ENCODE measurements around the gene PTHLH. TPM values are rescaled to one million over a fixed set of nuclear protein-coding genes. Genes with fewer than 3 reads are reported as not detected.

PTHLH gene
- total and polyA plus RNA-seq, 2 donors (not counting 1 experiment from before 2014, with no cell fraction given) = not detected

GRCh38 chr12:27984275-27984674 lies 11.7 kb upstream of the PTHLH start:
- no peak overlapping the region for H3K4me2 ChIP-seq (replicated peaks; ENCODE audit: low read depth, low read length, poor library complexity, severe bottlenecking)
- no peaks in the 10 kb centered on the region for H3K79me2 ChIP-seq (ENCODE audit: control insufficient read depth, insufficient read depth, low read length)
- Mint-ChIP-seq H3K4me1 (no peaks in the 10 kb centered on the region), H3K4me3 (no peak overlapping the region), H3K27me3 (peaks cover 34% of the 10 kb centered on the region), H3K9me3 (ENCODE audit: insufficient read depth) (no peaks in the 10 kb centered on the region), H3K27ac (no peak overlapping the region)
- H3K27ac ChIP-seq (ENCODE audit: low read length in 2 of 2) = no peak overlapping the region
- ChIA-PET CTCF (no interaction called here), POLR2A (no interaction called here)
- H3K27me3 ChIP-seq (replicated peaks in 1 of 4; ENCODE audit: control extremely low read depth in 1 of 4, control insufficient read depth in 3 of 4, insufficient read depth in 4 of 4, low read length in 3 of 4) = peaks cover 0 to 4% (median 0%) of the 10 kb centered on the region in 4 experiments
- peaks cover 0 to 3% (median 0%) of the 10 kb centered on the region in 3 donors for H3K9me3 ChIP-seq (ENCODE audit: control extremely low read depth in 1 of 3, control insufficient read depth in 2 of 3, insufficient read depth in 1 of 3, low read length in 2 of 3)
- no peak overlapping the region for H3K9ac ChIP-seq (ENCODE audit: low read length)
- ATAC-seq (ENCODE audit: low read depth) = no peak
- H3K4me3 ChIP-seq (ENCODE audit: control extremely low read depth in 1 of 5, extremely low read depth in 1 of 5, insufficient read depth in 1 of 5, low read depth in 2 of 5, low read length in 4 of 5) = no peak overlapping the region
- TF ChIP-seq EZH2 (IDR thresholded peaks at IDR 0.05; ENCODE audit: borderline replicate concordance, insufficient read depth, low read depth, low read length, poor library complexity, severe bottlenecking) = no peak
- no peak for TF ChIP-seq CTCF (IDR thresholded peaks at IDR 0.05)
- WGBS (ENCODE audit: insufficient coverage) = 60% methylated on average over 1 of the region's 2 CpGs
- no peak overlapping the region for H2AFZ ChIP-seq (ENCODE audit: insufficient read depth, low read depth, low read length, poor library complexity, severe bottlenecking)
- intact Hi-C loops (cut with micrococcal nuclease) = no loop called here
- no peaks in the 10 kb centered on the region for H4K20me1 ChIP-seq (ENCODE audit: control insufficient read depth, insufficient read depth, low read length, poor library complexity, severe bottlenecking)
- no peak for DNase-seq
- H3K36me3 ChIP-seq (replicated peaks in 1 of 2; ENCODE audit: control extremely low read depth in 1 of 2, control insufficient read depth in 1 of 2, extremely low read depth in 1 of 2, insufficient read depth in 2 of 2, low read length in 1 of 2) = no peaks in the 10 kb centered on the region
- no peaks in the 10 kb centered on the region for H3K4me1 ChIP-seq (ENCODE audit: control insufficient read depth in 2 of 2, insufficient read depth in 2 of 2, low read length in 2 of 2)

- H3K27me3 Mint-ChIP-seq = peaks cover 43% of the 10 kb centered on the region
- TF ChIP-seq EZH2 (IDR thresholded peaks at IDR 0.05; ENCODE audit: borderline replicate concordance, insufficient read depth, low read depth, low read length, poor library complexity, severe bottlenecking) (no peak), CTCF (IDR thresholded peaks at IDR 0.05) (no peak)
- H3K27ac Mint-ChIP-seq = no peak overlapping the region
- no peak for DNase-seq
- Histone ChIP-seq H4K20me1 (ENCODE audit: control insufficient read depth, insufficient read depth, low read length, poor library complexity, severe bottlenecking) (no peaks in the 10 kb centered on the region), H3K4me1 (ENCODE audit: control insufficient read depth in 2 of 2, insufficient read depth in 2 of 2, low read length in 2 of 2) (no peaks in the 10 kb centered on the region), H3K79me2 (ENCODE audit: control insufficient read depth, insufficient read depth, low read length) (no peaks in the 10 kb centered on the region), H3K4me2 (replicated peaks; ENCODE audit: low read depth, low read length, poor library complexity, severe bottlenecking) (no peak overlapping the region), H3K27ac (ENCODE audit: low read length in 2 of 2) (no peak overlapping the region), H2AFZ (ENCODE audit: insufficient read depth, low read depth, low read length, poor library complexity, severe bottlenecking) (no peak overlapping the region), H3K9ac (ENCODE audit: low read length) (no peak overlapping the region), H3K9me3 (ENCODE audit: control extremely low read depth in 1 of 3, control insufficient read depth in 2 of 3, insufficient read depth in 1 of 3, low read length in 2 of 3) (peaks cover 0 to 3% (median 0%) of the 10 kb centered on the region in 3 donors), H3K36me3 (replicated peaks in 1 of 2; ENCODE audit: control extremely low read depth in 1 of 2, control insufficient read depth in 1 of 2, extremely low read depth in 1 of 2, insufficient read depth in 2 of 2, low read length in 1 of 2) (no peaks in the 10 kb centered on the region), H3K4me3 (ENCODE audit: control extremely low read depth in 1 of 5, extremely low read depth in 1 of 5, insufficient read depth in 1 of 5, low read depth in 2 of 5, low read length in 4 of 5) (no peak overlapping the region), H3K27me3 (replicated peaks in 1 of 4; ENCODE audit: control extremely low read depth in 1 of 4, control insufficient read depth in 3 of 4, insufficient read depth in 4 of 4, low read length in 3 of 4) (peaks cover 0 to 5% (median 0%) of the 10 kb centered on the region in 4 experiments)
- intact Hi-C loops (cut with micrococcal nuclease) = no loop called here
- CTCF ChIA-PET = no interaction called here
- H3K9me3 Mint-ChIP-seq (ENCODE audit: insufficient read depth) = no peaks in the 10 kb centered on the region
- ATAC-seq (ENCODE audit: low read depth) = no peak
- no peaks in the 10 kb centered on the region for H3K4me1 Mint-ChIP-seq
- H3K4me3 Mint-ChIP-seq = no peak overlapping the region
- POLR2A ChIA-PET = no interaction called here
- 57% methylated on average over 1 of the region's 4 CpGs for WGBS (ENCODE audit: insufficient coverage)
These were observed 10.4 kb upstream of the PTHLH start for GRCh38 chr12:27982951-27983350.

All from B cell (primary cell).